Stimulated activated CD8-positive, alpha-beta memory T cell treated with anti-CD3 and anti-CD28 coated beads, Interleukin-7, amount 100 ng/mL, for 48 hours (primary cell): Measurements from ENCODE around the gene TOP1.

Experiments
- DNase-seq, 2 donors: peaks; one replicate each; pipeline ENCODE4 v3.0.0-alpha.2; 2020; ENCODE audit warnings: low read depth in 1 of 2; ENCODE audit errors: extremely low read depth in 1 of 2

TOP1 gene

DNA sequence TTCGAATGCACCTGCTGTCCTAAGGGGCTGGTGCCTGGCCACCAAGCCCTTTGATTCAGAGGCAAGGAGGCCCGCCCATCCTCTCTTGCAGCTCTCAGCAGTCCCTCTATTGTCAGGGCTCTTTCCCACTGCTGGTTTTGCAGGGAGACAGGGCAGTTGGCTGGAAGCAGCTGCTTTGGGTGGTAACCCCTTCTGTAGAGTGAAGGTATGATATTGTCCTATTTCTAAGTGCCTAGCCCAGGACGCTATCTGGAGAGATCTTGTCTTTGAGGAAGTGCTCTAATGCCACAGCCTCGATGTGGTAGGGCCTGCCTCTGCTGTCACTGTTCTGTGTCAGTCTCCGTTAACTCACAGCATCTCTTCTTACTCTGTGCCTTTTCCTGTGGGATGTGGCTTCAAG is 114.3 kb downstream of the TOP1 start:
- DNase-seq, result no peak

DNA sequence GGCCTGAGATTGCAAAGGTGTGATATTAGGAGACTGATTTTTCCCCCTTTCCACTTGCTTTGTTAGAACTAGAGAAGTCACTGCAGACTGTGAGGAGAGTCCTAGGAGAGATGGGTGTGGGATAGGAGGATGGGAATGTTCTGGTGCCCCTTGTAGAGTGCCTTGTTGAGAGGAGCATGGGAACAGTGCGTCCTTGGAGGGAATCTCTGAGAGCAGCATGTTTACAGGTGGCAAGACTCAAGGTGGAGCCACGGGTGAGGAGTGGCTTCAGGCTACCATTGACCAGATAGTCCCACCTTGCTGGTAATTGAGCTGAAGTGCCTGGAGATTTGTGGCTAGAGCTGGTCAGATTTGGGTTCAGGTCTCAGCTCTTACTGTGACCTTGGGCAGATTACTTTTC is 114.7 kb downstream of the TOP1 start:
- DNase-seq, result no peak

DNA sequence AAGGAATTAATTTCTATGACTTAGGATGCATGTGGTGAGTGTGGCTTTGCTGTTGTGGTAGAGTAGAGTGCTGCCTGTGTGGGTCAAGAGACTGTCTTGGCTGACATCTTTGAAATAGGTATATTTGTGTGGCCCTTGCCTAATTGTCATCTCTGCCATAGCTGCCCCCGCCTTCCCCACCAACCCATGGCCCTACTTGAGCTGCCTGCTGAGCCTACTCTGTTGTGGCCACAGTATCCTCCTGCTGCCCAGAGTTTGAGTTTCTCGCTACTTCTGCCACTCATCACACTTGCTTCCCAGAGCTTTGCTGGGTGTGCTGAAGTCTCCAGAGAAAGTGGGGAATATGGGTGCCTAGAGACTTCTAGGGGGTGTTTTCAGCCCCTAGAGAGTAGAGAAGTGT is 116.7 kb downstream of the TOP1 start:
- DNase-seq, result no peak

DNA sequence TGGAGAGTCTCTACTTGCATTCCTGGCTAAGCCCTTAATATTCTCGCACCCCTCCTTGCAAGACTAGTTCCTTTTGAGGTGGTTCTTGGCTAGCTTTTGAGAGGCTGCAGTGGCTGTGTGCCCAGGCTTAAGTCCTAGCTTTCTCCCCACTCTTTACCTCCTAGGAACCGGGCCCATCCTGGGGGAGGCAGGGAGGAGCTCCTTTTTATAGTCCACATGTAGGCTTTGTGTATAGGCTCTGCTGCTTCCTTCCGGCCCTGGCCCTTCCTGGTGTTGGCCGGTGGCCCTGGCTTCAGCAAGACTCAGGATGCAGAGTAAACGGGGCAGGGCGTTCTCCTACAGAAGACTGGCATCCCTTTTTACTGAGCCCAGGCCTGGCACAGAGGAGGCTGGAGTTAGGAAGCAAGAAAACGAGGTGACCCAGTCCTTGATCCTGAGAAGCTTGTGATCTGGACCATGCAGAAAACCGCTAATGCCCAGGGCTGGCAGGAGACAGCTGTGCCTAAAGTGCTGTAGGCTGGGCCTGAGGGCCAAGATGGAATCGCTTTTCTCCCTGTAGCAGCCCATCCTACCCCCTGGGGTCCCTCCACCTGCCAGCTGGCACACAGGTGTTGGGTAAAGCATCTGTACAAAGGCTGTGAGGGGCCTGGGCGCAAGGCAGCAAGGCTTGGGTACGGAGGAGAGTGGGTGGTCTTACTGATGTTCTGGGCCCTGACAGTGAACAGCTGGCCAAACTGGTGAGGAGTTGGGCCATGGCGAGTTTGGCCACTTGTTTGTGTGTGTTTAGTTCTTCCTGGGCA is 117.4 kb downstream of the TOP1 start:
- DNase-seq, result no peak

DNA sequence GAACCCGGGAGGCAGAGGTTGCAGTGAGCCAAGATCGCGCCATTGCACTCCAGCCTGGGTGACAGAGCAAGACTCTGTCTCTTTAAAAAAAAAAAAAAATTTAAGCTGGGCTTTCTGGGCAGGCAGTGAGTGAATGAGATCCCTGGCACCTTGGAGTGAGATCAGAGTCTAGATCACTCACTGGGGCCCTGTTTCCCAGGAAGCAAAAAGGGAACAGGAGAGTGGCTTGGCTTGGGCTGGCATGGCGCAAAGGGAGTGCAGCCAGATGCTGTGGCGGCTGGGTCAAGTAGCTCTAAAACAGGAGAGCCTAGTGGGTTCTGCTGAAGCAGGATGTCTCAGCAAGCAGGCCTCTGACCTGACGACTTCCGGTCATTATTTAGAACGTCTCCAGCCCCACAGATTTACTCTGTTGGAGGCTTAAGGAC is 119.2 kb downstream of the TOP1 start:
- no peak for DNase-seq

DNA sequence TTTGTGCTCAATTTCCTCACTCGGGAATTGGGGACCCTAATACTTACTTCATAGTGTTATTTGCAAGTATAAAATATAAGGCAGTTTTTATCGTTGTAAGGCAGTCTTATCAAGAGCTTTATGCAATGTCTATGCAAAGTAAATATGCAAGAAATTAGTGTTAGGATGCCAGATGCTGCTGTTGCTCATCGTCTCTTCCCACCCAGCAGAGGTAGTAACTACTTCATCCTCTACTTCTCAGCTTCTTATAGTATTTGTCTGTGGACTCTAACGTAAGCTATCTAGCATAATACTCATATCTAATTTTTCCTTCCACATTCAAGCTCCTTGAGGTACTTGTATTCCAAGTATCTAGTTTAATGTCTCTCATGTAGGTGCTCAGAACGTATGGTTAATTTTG is 120.3 kb downstream of the TOP1 start:
- no peak for DNase-seq

DNA sequence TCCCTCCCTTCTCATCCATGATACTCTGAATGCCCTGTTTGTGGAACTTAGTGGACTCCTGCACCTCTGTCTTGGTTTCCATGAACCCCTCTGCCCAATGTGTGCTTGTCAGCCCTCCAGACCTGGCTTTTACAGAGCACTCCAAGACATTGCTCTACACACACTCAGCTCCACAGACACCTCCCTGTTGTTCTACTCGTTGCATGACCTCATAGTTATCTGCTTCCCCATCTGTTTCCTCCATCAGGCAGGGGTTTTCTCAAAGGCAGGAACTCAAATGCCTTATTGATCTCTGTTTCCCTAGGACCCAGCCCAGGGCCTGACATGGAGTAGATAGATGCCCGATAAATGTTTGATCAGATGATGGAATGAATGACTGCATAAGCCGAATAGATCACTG is 122.0 kb downstream of the TOP1 start:
- DNase-seq, result no peak

DNA sequence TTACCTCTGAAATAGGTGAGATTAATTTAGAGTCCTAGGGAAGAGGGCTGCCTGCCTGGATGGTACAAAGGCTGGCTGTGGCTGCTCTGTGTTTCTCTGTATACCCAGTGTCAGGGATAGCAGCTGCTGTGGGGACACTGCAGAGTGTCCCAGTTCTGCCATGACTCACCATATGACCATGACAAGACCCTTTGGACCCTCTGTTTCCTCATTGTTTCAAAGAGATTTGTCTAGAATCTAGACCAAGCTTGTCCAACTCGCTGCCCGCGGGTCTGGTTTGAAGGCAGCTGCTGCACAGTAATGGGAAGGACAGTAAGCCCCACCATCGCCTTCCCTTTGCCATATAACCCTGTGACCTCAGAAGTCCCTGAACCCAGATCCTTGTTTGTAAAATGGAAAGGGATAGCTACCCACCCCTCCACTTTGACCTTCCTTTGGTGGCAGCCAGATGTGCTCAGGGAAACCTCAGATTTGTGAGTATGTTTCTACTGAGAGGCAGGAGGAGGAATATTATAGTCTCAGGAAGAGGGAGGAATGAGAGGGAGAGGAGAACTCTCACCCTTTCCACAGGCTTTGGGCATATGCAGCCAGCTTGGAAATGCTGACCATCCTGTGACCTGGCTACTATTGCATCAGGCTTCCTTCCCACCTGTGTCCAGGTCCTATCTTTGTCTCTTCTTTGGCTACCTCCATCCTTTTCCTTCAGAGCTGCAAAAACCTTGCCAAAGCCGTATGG is 122.7 kb downstream of the TOP1 start:
- DNase-seq, result no peak

DNA sequence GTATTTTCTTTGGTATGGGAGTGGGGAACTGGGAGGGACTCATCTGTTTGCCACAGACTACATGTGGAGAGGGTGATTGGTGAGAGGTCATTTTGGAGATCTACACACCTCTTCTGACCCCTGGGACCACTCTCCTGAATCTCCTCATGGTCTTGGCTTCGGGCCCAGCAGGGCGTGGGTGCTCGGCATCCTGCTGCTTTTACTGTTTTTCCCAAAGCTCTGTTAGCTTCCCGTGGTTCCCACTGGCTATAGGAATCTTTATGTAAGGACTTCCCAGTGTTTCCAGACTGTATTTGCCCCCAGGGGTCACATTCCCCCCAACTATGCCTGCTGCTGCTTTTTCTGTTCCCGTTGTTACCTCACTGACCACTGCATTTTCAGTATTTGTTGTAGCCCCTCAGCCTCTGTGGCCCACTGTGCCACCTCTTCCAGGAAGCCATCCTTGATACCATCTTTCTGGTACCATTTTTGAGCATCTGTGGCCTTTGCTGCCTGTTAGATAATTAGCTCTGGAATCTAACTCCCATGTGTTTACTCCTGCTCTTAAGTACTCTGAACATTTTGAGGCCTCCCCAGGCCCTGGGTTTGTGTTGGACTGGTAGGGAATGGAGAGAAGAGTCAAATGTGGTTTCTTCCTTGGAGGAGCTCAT is 123.6 kb downstream of the TOP1 start:
- no peak for DNase-seq

DNA sequence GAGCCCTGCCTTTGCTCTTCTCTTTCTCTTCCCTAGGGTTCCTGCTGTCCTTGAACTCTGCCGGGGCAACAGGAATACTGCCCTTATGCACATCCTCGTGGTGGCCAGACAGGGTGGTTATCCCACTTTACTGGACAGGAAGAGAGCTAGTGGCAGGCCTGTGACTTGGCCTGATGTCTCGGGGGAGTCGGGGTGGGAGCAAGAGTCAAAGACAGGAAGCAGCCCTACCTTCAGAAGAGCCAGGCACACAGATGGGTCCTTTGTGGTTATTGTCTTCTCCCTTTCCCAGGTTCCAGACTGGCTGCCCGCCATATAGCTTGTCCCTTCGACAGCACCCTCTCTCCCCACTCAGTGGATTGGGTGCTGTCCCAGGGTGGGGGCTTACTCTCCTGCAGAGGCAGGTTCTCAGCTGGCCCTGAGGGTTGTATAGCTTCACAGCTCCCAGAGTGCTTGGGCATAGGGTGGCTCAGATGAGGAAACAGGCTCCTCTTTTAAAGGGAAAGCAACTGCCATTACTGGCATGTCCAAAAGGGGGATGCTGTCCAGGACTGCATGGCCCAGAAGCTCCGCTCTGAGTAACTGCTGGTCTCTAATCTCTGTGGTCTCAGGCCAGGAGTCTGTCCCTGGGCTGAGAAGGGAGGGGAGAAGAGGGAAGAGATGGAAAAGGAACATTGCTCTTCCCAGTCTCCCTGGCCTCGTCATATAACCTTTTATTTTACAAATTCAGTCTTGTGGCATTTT is 126.0 kb downstream of the TOP1 start:
- no peak for DNase-seq

DNA sequence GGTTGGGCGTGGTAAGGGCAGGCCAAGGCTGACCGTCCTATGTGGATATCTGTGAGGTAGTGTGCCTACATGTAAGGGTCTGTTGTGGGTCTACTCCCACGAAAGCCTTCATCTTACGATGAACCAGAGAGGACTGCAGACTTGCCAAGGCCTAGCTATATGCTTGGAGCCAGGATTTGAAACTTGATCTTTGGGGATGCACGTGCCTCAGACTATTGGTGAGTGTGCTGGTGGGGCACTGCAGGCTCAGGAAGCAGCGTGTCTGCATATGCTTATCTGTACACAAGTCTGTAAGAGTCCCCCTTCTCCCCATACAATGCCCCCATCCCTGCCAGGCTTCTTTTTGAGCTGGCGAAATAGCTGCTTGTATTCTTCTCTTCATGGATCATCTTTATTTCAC is 126.6 kb downstream of the TOP1 start:
- no peak for DNase-seq

DNA sequence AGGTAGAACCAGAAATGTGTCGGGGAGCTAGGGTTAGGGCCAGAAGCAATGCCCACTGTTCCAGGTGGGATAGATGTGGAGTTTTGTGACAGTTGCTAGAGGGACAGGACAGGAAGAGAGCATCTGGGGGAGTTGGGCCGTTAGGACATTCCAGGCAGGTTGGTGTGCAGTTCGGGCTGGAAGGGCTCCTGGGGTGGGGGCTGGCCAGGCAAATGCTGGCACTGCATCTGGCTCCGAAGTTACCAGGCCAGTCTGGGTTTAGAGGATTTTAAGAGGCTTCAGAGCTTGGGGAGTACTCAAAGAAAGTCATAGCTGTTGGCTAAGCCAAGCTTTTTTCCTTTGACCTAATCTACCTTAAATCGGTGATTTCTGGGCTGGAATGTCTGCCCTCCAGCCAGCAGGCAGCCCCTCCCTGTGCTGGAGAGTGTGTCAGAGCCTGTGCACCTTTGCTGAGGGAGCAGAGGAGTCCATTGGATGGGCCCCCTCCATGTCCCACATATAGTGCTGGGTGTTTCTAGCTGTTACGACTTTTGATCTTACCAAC is 129.5 kb downstream of the TOP1 start:
- DNase-seq, result no peak

DNA sequence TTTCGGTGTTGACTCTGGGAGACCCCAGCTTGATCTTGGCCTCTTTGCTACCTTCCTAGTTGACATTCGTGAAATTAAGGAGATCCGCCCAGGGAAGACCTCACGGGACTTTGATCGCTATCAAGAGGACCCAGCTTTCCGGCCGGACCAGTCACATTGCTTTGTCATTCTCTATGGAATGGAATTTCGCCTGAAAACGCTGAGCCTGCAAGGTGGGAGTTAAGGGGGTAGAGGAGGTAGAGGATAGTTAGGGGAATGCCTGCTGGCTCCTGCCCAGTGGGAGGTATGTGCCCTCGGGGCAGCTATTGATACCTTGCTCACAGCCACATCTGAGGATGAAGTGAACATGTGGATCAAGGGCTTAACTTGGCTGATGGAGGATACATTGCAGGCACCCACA is 130.9 kb downstream of the TOP1 start:
- DNase-seq, result no peak

DNA sequence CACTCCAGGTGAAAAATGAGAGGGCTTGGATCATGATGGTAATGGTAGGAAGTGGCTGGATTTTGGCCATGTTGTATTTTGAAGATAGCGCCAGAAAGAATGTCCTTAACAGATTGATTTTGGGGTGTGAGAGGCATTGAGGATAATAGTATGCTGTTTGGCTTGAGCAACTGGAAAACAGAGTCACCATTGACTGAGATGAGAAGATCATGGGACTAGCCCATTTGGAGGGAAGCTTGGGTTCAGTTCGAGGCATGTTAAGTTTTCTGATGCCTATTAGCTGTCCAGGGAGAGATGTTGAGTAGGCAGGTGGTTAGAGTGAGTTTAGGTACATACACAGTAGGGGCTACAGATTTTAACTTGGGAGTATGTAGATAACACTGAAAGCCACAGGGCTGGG is 132.1 kb downstream of the TOP1 start:
- DNase-seq, result no peak

DNA sequence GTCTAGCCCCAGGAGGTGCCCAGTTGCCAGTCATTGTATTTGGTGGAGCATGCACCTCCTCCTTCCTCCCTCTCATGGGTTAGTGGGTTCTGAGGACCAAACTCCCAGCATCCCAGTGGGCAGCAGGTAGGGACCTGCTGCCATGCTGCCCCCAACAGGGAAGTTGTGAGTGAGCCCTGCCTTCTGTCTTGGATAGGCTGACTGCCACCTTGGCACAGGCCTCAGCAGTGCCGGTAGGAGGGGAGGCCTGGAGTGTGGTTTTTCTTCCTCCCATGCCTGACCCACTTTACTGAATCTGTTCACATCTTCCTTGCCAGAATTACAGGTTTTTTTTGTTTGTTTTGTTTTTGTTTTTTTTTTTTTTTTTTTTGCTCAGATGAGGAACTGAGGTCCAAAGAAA is 133.3 kb downstream of the TOP1 start:
- DNase-seq, result no peak

DNA sequence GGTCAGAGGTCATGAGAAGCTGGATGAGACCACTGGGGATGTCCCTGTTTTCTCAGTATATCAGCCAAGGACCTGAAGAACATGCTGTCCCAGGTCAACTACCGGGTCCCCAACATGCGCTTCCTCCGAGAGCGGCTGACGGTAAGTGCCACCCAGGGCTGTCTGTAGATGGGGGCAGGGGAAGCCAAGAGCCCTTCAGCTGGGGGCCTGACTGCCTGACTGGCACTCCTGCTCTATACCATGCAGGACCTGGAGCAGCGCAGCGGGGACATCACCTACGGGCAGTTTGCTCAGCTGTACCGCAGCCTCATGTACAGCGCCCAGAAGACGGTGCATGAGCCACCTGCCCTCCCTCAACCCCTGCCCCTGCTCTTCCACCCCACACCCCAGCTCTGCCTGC is 133.8 kb downstream of the TOP1 start:
- DNase-seq, result no peak

DNA sequence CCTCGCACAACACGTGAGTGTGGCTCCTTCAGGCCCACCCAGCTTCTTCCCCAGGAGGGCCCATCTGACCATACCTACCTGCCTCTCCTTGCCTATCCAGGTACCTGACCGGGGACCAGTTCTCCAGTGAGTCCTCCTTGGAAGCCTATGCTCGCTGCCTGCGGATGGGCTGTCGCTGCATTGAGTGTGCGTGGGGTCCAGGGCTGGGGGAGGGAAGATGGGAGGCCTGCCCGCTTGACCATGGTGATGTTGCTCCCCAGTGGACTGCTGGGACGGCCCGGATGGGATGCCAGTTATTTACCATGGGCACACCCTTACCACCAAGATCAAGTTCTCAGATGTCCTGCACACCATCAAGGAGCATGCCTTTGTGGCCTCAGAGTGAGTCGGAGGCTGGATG is 135.2 kb downstream of the TOP1 start:
- DNase-seq, result no peak

DNA sequence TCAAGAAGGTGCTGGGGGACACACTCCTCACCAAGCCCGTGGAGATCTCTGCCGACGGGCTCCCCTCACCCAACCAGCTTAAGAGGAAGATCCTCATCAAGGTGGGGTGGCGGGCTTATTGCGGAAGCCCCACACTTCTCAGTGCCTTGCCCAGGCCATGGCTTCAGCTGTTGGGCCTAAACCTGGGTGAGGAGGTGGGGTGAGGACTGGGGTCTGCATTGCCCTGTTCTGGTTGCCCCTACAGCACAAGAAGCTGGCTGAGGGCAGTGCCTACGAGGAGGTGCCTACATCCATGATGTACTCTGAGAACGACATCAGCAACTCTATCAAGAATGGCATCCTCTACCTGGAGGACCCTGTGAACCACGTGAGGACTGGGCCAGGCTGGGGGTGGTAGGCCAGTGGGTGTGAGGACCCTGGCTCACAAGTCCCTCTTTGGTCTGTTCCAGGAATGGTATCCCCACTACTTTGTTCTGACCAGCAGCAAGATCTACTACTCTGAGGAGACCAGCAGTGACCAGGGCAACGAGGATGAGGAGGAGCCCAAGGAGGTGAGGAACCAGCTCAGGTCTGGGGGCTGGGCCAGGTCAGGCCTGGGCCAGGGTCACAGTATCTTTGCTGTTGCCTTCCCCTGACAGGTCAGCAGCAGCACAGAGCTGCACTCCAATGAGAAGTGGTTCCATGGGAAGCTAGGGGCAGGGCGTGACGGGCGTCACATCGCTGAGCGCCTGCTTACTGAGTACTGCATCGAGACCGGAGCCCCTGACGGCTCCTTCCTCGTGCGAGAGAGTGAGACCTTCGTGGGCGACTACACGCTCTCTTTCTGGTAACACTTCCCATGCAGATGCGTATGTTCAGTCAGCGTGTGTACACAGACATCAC is 136.6 kb downstream of the TOP1 start:
- no peak for DNase-seq

DNA sequence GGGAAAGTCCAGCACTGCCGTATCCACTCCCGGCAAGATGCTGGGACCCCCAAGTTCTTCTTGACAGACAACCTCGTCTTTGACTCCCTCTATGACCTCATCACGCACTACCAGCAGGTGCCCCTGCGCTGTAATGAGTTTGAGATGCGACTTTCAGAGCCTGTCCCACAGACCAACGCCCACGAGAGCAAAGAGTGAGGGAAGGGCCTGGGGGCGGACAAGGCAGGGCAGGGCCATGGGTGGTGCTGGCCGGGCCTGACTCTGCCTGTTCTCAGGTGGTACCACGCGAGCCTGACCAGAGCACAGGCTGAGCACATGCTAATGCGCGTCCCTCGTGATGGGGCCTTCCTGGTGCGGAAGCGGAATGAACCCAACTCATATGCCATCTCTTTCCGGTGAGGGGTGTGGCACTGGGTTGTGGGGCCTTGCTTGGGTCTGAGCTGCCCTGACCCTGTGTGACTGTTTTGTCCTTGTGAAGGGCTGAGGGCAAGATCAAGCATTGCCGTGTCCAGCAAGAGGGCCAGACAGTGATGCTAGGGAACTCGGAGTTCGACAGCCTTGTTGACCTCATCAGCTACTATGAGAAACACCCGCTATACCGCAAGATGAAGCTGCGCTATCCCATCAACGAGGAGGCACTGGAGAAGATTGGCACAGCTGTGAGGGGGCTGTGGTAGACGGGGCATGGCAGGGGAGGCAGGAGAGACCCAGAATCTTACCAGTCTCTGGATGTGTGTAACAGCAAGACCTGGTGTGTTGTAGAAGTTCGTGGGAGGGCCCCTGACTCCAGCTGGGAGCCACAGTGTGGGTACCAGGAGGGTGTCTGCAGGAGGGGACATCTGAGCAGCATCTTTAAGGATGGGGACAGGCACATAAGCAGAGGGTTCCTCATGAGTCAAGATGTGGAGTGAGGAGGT is 137.8 kb downstream of the TOP1 start:
- no peak for DNase-seq
